Measurements from ENCODE around the gene NUDT7.

DNA sequence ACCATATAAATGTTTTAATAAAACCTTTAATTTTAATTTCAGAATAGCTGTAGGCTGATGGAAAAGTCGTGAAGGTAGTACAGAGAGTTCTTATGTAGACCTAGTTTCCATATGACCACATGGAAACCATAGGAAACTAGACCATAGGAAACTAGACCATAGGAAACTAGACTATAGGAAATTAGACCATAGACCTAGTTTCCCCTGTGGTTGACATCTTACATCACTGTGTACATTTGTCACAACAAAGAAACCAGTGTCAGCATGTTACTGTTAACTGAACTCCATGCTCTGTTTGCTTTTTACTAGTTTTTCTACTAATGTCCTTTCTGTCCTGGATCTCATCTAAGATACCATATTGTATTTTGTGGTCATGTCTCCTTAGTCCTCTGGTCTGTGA, 14.6 kb downstream of the NUDT7 start:
- TF ChIP-seq TAF1 (IDR thresholded peaks at IDR 0.05; ENCODE audit: borderline replicate concordance, insufficient read depth, low read length) (no peak), POLR2AphosphoS5 (IDR thresholded peaks at IDR 0.05; ENCODE audit: low read depth, low read length) (no peak)
